K562 (cell line): ENCODE measurements around the gene CSF2. TPM values are rescaled to one million over a fixed set of nuclear protein-coding genes. Genes with fewer than 3 reads are reported as not detected.

ENCODE experiments used
- ATAC-seq: fragments of 200-7000 bp; cut with Tn5 transposase; 3 replicates; pipeline ENCODE4 v1.9.1; 2020; ENCODE audit warnings: moderate library complexity
- BruUV-seq: library from RNA; stranded (reverse); fragments of 400-500 nt; replicated peaks from 2 replicates; lab custom pipeline; 2021; lab: Mats Ljungman, UMichigan
- CTCF ChIA-PET: fragments of 300-600 bp; formaldehyde crosslinking; extraction: SDS; loops from one replicate; lab custom pipeline; 2021; ENCODE audit warnings: low intra/inter-chr PET ratio; lab: Yijun Ruan, JAX
- POLR2A ChIA-PET: fragments of 300-600, 350-650 bp; sonication (Branson Sonifier 250); formaldehyde crosslinking; extraction: SDS; loops from one replicate; lab custom pipeline; 2021; ENCODE audit warnings: antibody characterized with exemption, inconsistent platforms; lab: Yijun Ruan, JAX
- DNase-seq, 4 experiments: peaks; one replicate each; pipeline versions ENCODE4 v3.0.0 to v3.0.0-alpha.2; 2011 to 2018; ENCODE audit warnings: low spot score in 3 of 4, mixed read lengths in 3 of 4; ENCODE audit errors: extremely low read depth in 1 of 4
- FAIRE-seq: peaks from 2 replicates; lab custom pipeline; 2011; peaks lifted over from hg19 to GRCh38; lab: Jason Lieb, UNC
- H2AFZ ChIP-seq: 2 replicates; pipeline ENCODE4 v1.6.0; 2011; ENCODE audit warnings: low read depth, low read length, control low read depth, inconsistent platforms
- H3K27ac ChIP-seq: fragments of 200-600 bp; 3 replicates; pipeline ENCODE4 v1.8.0; 2011; ENCODE audit warnings: low read depth, mild to moderate bottlenecking, control low read depth, inconsistent platforms, low read length, moderate library complexity, mixed read lengths; ENCODE audit errors: extremely low read depth
- H3K27me3 ChIP-seq, 2 experiments: fragments of 300-600 bp in 1 of 2; 2 replicates in 1 of 2; 3 replicates in 1 of 2; pipeline versions ENCODE4 v1.6.0 to v1.8.0; 2011; ENCODE audit warnings: inconsistent platforms in 2 of 2, low read length in 2 of 2, mild to moderate bottlenecking in 1 of 2, mixed read lengths in 1 of 2, moderate library complexity in 1 of 2; ENCODE audit not compliant: control insufficient read depth in 2 of 2, insufficient read depth in 2 of 2
- H3K36me3 ChIP-seq: fragments of 300-600 bp; 3 replicates; pipeline ENCODE4 v1.8.0; 2011; ENCODE audit warnings: mild to moderate bottlenecking, low read length, inconsistent platforms; ENCODE audit not compliant: control insufficient read depth, insufficient read depth
- H3K4me1 ChIP-seq, 2 experiments: fragments of 200-600 bp in 1 of 2; replicated peaks in 1 of 2; 2 replicates in 1 of 2; 3 replicates in 1 of 2; pipeline versions ENCODE4 v1.5.1 to v1.8.0; 2011; ENCODE audit warnings: inconsistent platforms in 2 of 2, low read length in 2 of 2, mild to moderate bottlenecking in 1 of 2, mixed read lengths in 1 of 2, moderate library complexity in 1 of 2; ENCODE audit not compliant: control insufficient read depth in 2 of 2, insufficient read depth in 2 of 2
- H3K4me2 ChIP-seq: 2 replicates; pipeline ENCODE4 v1.6.1; 2011; ENCODE audit warnings: low read length, control low read depth, inconsistent platforms, mixed read lengths; ENCODE audit not compliant: insufficient read depth
- H3K4me3 ChIP-seq: fragments of 200-600 bp; sonication (generic), shearing (Covaris generic); 2 replicates; pipeline ENCODE4 v1.5.1; 2016; ENCODE audit warnings: control low read depth, inconsistent platforms
- H3K79me2 ChIP-seq: fragments of 200-600 bp; 3 replicates; pipeline ENCODE4 v1.8.0; 2011; ENCODE audit warnings: low read length, inconsistent platforms; ENCODE audit not compliant: control insufficient read depth, insufficient read depth
- H3K9ac ChIP-seq, 2 experiments: 2 replicates each; pipeline versions ENCODE4 v1.6.0 to v1.6.1; 2011; ENCODE audit warnings: low read depth in 2 of 2, low read length in 2 of 2, control low read depth in 1 of 2, inconsistent platforms in 1 of 2, mild to moderate bottlenecking in 1 of 2, mixed read lengths in 1 of 2; ENCODE audit not compliant: insufficient read depth in 1 of 2
- H3K9me1 ChIP-seq: one replicate; pipeline ENCODE4 v1.6.0; 2011; ENCODE audit warnings: inconsistent platforms, mild to moderate bottlenecking, low read length, moderate library complexity; ENCODE audit not compliant: control insufficient read depth, insufficient read depth
- H3K9me3 ChIP-seq: replicated peaks from 2 replicates; pipeline ENCODE4 v1.5.1; 2011; ENCODE audit warnings: low read depth, low read length, inconsistent platforms; ENCODE audit not compliant: control insufficient read depth, insufficient read depth
- H4K20me1 ChIP-seq: replicated peaks from 2 replicates; pipeline ENCODE4 v1.6.1; 2011; ENCODE audit warnings: low read length, inconsistent platforms, mixed read lengths; ENCODE audit not compliant: control insufficient read depth, insufficient read depth
- KAT8 ChIP-seq: fragments of 450-650 bp; IDR thresholded peaks from 2 replicates; pipeline ENCODE4 v1.6.1; 2016; ENCODE audit warnings: low read depth, mild to moderate bottlenecking
- SP2 ChIP-seq: IDR thresholded peaks from 2 replicates; pipeline ENCODE4 v1.6.1; 2011; ENCODE audit warnings: mild to moderate bottlenecking, low read depth, low read length, moderate library complexity; ENCODE audit not compliant: poor library complexity, severe bottlenecking; ENCODE audit errors: extremely low read depth
- STAT5A ChIP-seq: IDR thresholded peaks from 2 replicates; pipeline ENCODE4 v1.6.1; 2012; ENCODE audit warnings: low read length, inconsistent platforms, borderline replicate concordance
- TAF15 ChIP-seq: fragments of 200-400 bp; formaldehyde crosslinking; IDR thresholded peaks from 2 replicates; pipeline ENCODE4 v1.6.1; 2017; ENCODE audit warnings: mild to moderate bottlenecking, low read depth, low read length, moderate library complexity
- ZBTB8A ChIP-seq: fragments of 450-650 bp; IDR thresholded peaks from 2 replicates; pipeline ENCODE4 v1.6.1; 2018; ENCODE audit warnings: mild to moderate bottlenecking, moderate library complexity; ENCODE audit not compliant: partially characterized antibody
- ZNF766 ChIP-seq: fragments of 200-800 bp; sonication (Bioruptor generic); conservative IDR thresholded peaks from 2 replicates; pipeline ENCODE4 v1.6.1; 2016; ENCODE audit warnings: missing genetic modification characterization, missing compliant biosample characterization
- WGBS: fragments of 100-300 bp; shearing (Covaris generic); methylation state at CpG from one replicate; pipeline ENCODE4 v1.1.6; 2016; ENCODE audit warnings: low coverage, mixed read lengths; ENCODE audit not compliant: insufficient coverage; ENCODE audit errors: missing lambda C conversion rate; 5-methylcytosine and 5-hydroxymethylcytosine counted together
- in situ Hi-C: fragments of 300-500 bp; cut with MboI; formaldehyde crosslinking; loops from 4 replicates; pipeline ENCODE4 v1.15.0; 2018; ENCODE audit warnings: inconsistent platforms, mixed read lengths
- intact Hi-C: fragments of 100-400 bp; cut with micrococcal nuclease; formaldehyde crosslinking; loops from 2 replicates; pipeline ENCODE4 v1.14.2; 2022
- polyA plus RNA-seq, 8 experiments: library from polyadenylated mRNA; depleted of rRNA in 4 of 8; stranded (reverse) in 5 of 8; unstranded in 3 of 8; fragments of >200 nt; fragmentation: Nextera tagmentation in 2 of 8; fragmentation: Illumina TruSeq in 1 of 8; extraction: Ambion mirVana in 2 of 8; extraction: Trizol in 1 of 8; gene quantifications; 2 replicates each; pipeline versions ENCODE4 v1.2.1 to v1.2.3, GENCODE V29; 2011 to 2014; ENCODE audit warnings: inconsistent platforms in 1 of 8, missing spikeins in 1 of 8
- total RNA-seq, 7 experiments: library from RNA; depleted of rRNA in 6 of 7; stranded (reverse); fragments of >200 nt in 6 of 7; fragmentation: Illumina TruSeq in 2 of 7; extraction: Trizol in 2 of 7; gene quantifications; 2 replicates each; pipeline versions ENCODE4 v1.2.1 to v1.2.3, GENCODE V29; 2011 to 2021; ENCODE audit warnings: low replicate concordance in 1 of 7
- TF ChIP-seq, protein P1 (sequence below): fragments of 250-450 bp; sonication (Bioruptor Pico); IDR thresholded peaks from 2 replicates; pipeline ENCODE4 v1.5.0; 2022; ENCODE audit warnings: mild to moderate bottlenecking
- TF ChIP-seq, protein P2 (sequence below): fragments of 450-650 bp; IDR thresholded peaks from 2 replicates; pipeline ENCODE4 v1.6.1; 2018; ENCODE audit not compliant: partially characterized antibody

Gene CSF2
- total and polyA plus RNA-seq, 9 of the 15 experiments (the other 6 are each of a cell fraction or from before 2014, with no cell fraction given): 0.25 to 0.29 TPM; not detected in 7

DNA sequence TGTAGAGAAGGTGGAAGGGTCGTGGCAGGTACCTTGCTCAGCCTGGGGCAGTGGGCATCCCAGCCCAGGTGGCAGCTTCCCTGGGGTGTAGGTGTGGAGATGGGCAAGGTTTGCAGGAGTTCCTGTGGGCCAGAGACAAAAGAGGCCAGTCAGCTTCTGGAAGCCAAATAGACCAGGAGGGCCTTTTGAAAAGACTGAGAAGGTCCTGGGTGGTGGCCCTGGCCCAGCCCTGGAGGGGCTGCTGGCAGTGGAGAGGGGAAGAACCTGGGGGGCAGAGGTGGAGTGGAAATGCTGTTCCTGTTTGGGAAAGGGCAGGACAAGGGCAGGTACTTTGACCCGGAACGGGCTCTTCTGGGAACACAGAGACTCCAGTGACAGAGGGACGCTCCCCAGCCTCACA lies 20.1 kb upstream of the CSF2 start:
- no peaks in the 10 kb centered on the region for H3K9me1 ChIP-seq
- no peak overlapping the region for H2AFZ ChIP-seq
- no peak overlapping the region for H3K27ac ChIP-seq
- 6% methylated on average over 4 of the region's 4 CpGs for WGBS
- ChIA-PET CTCF (no interaction called here), POLR2A (interaction anchor here (0.7 to 1.3 kb wide), 4 partner anchors 11 to 243 kb away, joined by 3 to 4 read pairs (median 3); partner anchors contain the start of gene CSF2)
- BruUV-seq: no TSS peak
- H3K9ac ChIP-seq: no peak overlapping the region
- H3K36me3 ChIP-seq: no peaks in the 10 kb centered on the region
- no peak for ATAC-seq
- no peak overlapping the region for H3K4me2 ChIP-seq
- intact Hi-C loops (no loop called here), in situ Hi-C loops (loop anchor here (25.0 kb wide), 1 partner anchor 334 kb away; no protein-coding TSS in a partner anchor)
- no peak for FAIRE-seq
- H3K27me3 ChIP-seq: peaks cover 11 to 49% of the 10 kb centered on the region in 2 experiments; a peak in 4 of 5 replicates
- H3K4me3 ChIP-seq: no peak overlapping the region
- peaks cover 0 to 15% of the 10 kb centered on the region in 2 experiments; a peak in 2 of 5 replicates for H3K4me1 ChIP-seq
- no peaks in the 10 kb centered on the region for H3K79me2 ChIP-seq
- H3K9me3 ChIP-seq: no peaks in the 10 kb centered on the region
- H4K20me1 ChIP-seq: no peaks in the 10 kb centered on the region
- TF ChIP-seq KAT8: no peak
- TF ChIP-seq ZBTB8A: no peak
- no peak for TF ChIP-seq STAT5A
- DNase-seq: no peak

DNA sequence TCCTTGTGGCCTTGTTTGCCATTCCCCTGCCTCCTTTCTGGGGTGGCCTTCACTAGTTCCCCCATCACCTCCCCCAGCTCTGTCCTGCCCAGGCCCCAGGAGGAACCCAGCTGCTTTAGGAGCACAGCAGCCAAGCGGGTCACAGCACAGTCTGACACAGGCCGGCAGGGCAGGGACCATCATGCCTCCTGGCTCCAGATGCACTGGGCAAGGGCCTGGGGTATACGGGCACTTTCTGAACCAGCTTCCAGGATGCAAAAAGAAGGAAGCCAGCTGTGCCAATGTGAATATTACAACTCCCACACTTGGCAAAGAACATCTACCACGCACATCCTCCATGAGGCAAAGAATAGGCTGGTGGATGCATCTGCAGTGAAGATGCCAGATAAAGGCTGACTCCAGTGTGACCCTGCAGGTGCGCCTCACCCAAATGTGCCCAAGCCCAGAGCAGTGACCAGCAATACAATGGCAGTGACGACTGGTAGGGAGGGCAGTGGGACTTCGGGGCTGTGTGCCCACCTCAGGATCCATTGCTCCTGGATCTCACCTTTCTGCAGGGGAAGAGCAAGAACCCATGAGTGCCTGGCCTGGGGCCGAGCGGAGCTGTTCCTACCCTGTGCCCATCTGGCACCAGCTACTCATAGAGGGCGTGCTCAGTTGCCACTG lies 19.4 kb upstream of the CSF2 start:
- Histone ChIP-seq H3K36me3 (no peaks in the 10 kb centered on the region), H3K4me3 (no peak overlapping the region), H4K20me1 (no peaks in the 10 kb centered on the region), H3K4me1 (peaks cover 0 to 15% of the 10 kb centered on the region in 2 experiments; a peak in 2 of 5 replicates), H3K79me2 (no peaks in the 10 kb centered on the region), H2AFZ (no peak overlapping the region), H3K27ac (no peak overlapping the region), H3K4me2 (no peak overlapping the region), H3K9me1 (no peaks in the 10 kb centered on the region), H3K9me3 (no peaks in the 10 kb centered on the region), H3K9ac (no peak overlapping the region), H3K27me3 (peaks cover 11 to 46% of the 10 kb centered on the region in 2 experiments; a peak in 4 of 5 replicates)
- in situ Hi-C loops: loop anchor here (25.0 kb wide), 1 partner anchor 333 kb away; no protein-coding TSS in a partner anchor
- ATAC-seq (no peak), FAIRE-seq (no peak), DNase-seq (no peak)
- BruUV-seq: no TSS peak
- ChIA-PET CTCF (no interaction called here), POLR2A (interaction anchor here (0.5 to 1.3 kb wide), 2 partner anchors 20 to 356 kb away, joined by 3 to 4 read pairs; partner anchors contain the start of gene CSF2)
- intact Hi-C loops: no loop called here
- WGBS: 11% methylated on average over 10 of the region's 10 CpGs
- TF ChIP-seq, protein P1, sequence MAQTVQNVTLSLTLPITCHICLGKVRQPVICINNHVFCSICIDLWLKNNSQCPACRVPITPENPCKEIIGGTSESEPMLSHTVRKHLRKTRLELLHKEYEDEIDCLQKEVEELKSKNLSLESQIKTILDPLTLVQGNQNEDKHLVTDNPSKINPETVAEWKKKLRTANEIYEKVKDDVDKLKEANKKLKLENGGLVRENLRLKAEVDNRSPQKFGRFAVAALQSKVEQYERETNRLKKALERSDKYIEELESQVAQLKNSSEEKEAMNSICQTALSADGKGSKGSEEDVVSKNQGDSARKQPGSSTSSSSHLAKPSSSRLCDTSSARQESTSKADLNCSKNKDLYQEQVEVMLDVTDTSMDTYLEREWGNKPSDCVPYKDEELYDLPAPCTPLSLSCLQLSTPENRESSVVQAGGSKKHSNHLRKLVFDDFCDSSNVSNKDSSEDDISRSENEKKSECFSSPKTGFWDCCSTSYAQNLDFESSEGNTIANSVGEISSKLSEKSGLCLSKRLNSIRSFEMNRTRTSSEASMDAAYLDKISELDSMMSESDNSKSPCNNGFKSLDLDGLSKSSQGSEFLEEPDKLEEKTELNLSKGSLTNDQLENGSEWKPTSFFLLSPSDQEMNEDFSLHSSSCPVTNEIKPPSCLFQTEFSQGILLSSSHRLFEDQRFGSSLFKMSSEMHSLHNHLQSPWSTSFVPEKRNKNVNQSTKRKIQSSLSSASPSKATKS (CRISPR knock-in tag): no peak
- no peak for TF ChIP-seq TAF15
- TF ChIP-seq SP2: no peak
- TF ChIP-seq, protein P2, sequence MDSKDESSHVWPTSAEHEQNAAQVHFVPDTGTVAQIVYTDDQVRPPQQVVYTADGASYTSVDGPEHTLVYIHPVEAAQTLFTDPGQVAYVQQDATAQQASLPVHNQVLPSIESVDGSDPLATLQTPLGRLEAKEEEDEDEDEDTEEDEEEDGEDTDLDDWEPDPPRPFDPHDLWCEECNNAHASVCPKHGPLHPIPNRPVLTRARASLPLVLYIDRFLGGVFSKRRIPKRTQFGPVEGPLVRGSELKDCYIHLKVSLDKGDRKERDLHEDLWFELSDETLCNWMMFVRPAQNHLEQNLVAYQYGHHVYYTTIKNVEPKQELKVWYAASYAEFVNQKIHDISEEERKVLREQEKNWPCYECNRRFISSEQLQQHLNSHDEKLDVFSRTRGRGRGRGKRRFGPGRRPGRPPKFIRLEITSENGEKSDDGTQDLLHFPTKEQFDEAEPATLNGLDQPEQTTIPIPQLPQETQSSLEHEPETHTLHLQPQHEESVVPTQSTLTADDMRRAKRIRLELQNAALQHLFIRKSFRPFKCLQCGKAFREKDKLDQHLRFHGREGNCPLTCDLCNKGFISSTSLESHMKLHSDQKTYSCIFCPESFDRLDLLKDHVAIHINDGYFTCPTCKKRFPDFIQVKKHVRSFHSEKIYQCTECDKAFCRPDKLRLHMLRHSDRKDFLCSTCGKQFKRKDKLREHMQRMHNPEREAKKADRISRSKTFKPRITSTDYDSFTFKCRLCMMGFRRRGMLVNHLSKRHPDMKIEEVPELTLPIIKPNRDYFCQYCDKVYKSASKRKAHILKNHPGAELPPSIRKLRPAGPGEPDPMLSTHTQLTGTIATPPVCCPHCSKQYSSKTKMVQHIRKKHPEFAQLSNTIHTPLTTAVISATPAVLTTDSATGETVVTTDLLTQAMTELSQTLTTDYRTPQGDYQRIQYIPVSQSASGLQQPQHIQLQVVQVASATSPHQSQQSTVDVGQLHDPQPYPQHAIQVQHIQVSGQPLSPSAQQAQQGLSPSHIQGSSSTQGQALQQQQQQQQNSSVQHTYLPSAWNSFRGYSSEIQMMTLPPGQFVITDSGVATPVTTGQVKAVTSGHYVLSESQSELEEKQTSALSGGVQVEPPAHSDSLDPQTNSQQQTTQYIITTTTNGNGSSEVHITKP: no peak
- no peak for TF ChIP-seq ZNF766 (CRISPR knock-in tag)
